GM23338 (cell line): Measurements from ENCODE around the gene TCF7L2. TPM values are rescaled to one million over a fixed set of nuclear protein-coding genes. Genes with fewer than 3 reads are reported as not detected.

Source experiments
- ATAC-seq: fragments of 200-7000 bp; cut with Tn5 transposase; 3 replicates; pipeline ENCODE4 v1.9.1; 2020
- DNase-seq: peaks from one replicate; pipeline ENCODE4 v3.0.0-alpha.2; 2015; ENCODE audit warnings: low spot score
- H2AFZ ChIP-seq: fragments of 200-600 bp; sonication (generic); 2 replicates; pipeline ENCODE4 v1.8.0; 2016; ENCODE audit warnings: antibody characterized with exemption, mild to moderate bottlenecking, moderate library complexity
- H3F3A ChIP-seq: fragments of 200-600 bp; sonication (generic); replicated peaks from 2 replicates; pipeline ENCODE4 v1.8.0; 2017; ENCODE audit warnings: antibody characterized with exemption, mixed run types, low read depth
- H3K27ac ChIP-seq: fragments of 200-600 bp; sonication (generic); 2 replicates; pipeline ENCODE4 v1.6.1; 2016; ENCODE audit warnings: low read depth
- H3K27me3 ChIP-seq: fragments of 200-600 bp; sonication (generic); 2 replicates; pipeline ENCODE4 v1.8.0; 2016; ENCODE audit warnings: mild to moderate bottlenecking, mixed run types, moderate library complexity; ENCODE audit not compliant: insufficient read depth
- H3K36me3 ChIP-seq: fragments of 200-600 bp; sonication (generic); 2 replicates; pipeline ENCODE4 v1.8.0; 2016; ENCODE audit warnings: mild to moderate bottlenecking; ENCODE audit not compliant: insufficient read depth
- H3K4me1 ChIP-seq: fragments of 200-600 bp; sonication (generic); 2 replicates; pipeline ENCODE4 v1.8.0; 2016; ENCODE audit warnings: mild to moderate bottlenecking, moderate library complexity; ENCODE audit not compliant: insufficient read depth
- H3K4me2 ChIP-seq: fragments of 200-600 bp; sonication (generic); 2 replicates; pipeline ENCODE4 v1.7.1; 2017; ENCODE audit warnings: mixed run types
- H3K4me3 ChIP-seq: fragments of 200-600 bp; sonication (generic); 2 replicates; pipeline ENCODE4 v1.6.1; 2016; ENCODE audit warnings: mixed run types
- H3K79me2 ChIP-seq: fragments of 200-600 bp; sonication (generic); replicated peaks from 2 replicates; pipeline ENCODE4 v1.8.0; 2017; ENCODE audit warnings: mild to moderate bottlenecking; ENCODE audit not compliant: insufficient read depth
- H3K9me2 ChIP-seq: fragments of 200-600 bp; sonication (generic); 2 replicates; pipeline ENCODE4 v1.8.0; 2017; ENCODE audit not compliant: insufficient read depth
- H4K20me1 ChIP-seq: fragments of 200-600 bp; sonication (generic); replicated peaks from 2 replicates; pipeline ENCODE4 v1.8.0; 2017; ENCODE audit warnings: mild to moderate bottlenecking; ENCODE audit not compliant: insufficient read depth
- H3K27ac Mint-ChIP-seq: 2 replicates; pipeline ENCODE4 v1.8.0; 2020; ENCODE audit warnings: inconsistent platforms, mild to moderate bottlenecking, moderate library complexity, mixed read lengths
- H3K27me3 Mint-ChIP-seq: 3 replicates; pipeline ENCODE4 v1.8.0; 2022; ENCODE audit warnings: low read depth, mild to moderate bottlenecking, moderate library complexity, mixed read lengths, inconsistent platforms; ENCODE audit not compliant: insufficient read depth, poor library complexity
- H3K36me3 Mint-ChIP-seq: 3 replicates; pipeline ENCODE4 v1.8.0; 2021; ENCODE audit warnings: low read depth, mild to moderate bottlenecking, inconsistent platforms, moderate library complexity, mixed read lengths
- H3K4me1 Mint-ChIP-seq: 3 replicates; pipeline ENCODE4 v1.8.0; 2020; ENCODE audit warnings: mild to moderate bottlenecking, inconsistent platforms, mixed read lengths
- H3K4me3 Mint-ChIP-seq: 3 replicates; pipeline ENCODE4 v1.8.0; 2021; ENCODE audit warnings: moderate library complexity, mild to moderate bottlenecking, inconsistent platforms, mixed read lengths
- H3K9me3 Mint-ChIP-seq: 3 replicates; pipeline ENCODE4 v1.8.0; 2020; ENCODE audit warnings: moderate library complexity, mild to moderate bottlenecking, inconsistent platforms, mixed read lengths
- ETS1 ChIP-seq: IDR thresholded peaks from 2 replicates; pipeline ENCODE4 v1.6.1; 2016; ENCODE audit warnings: antibody characterized with exemption
- EZH2 ChIP-seq: fragments of 200-600 bp; sonication (generic); IDR thresholded peaks from one replicate; pipeline ENCODE4 v1.8.0; 2017; ENCODE audit warnings: antibody characterized with exemption, mild to moderate bottlenecking, low read depth; ENCODE audit not compliant: unreplicated experiment
- EZH2phosphoT487 ChIP-seq: fragments of 200-600 bp; sonication (generic); IDR thresholded peaks from one replicate; pipeline ENCODE4 v1.8.1; 2018; ENCODE audit warnings: antibody characterized with exemption; ENCODE audit not compliant: unreplicated experiment
- JUNB ChIP-seq: IDR thresholded peaks from one replicate; pipeline ENCODE4 v1.6.1; 2016; ENCODE audit warnings: antibody characterized with exemption; ENCODE audit not compliant: unreplicated experiment
- NANOG ChIP-seq: IDR thresholded peaks from 2 replicates; pipeline ENCODE4 v1.6.1; 2016; ENCODE audit warnings: antibody characterized with exemption, borderline replicate concordance
- ZNF331 ChIP-seq: fragments of 250-450 bp; sonication (Bioruptor Pico); IDR thresholded peaks from 2 replicates; pipeline ENCODE4 v1.5.0; 2020; ENCODE audit warnings: low read depth, mild to moderate bottlenecking, moderate library complexity
- ZNF462 ChIP-seq: fragments of 250-450 bp; sonication (Bioruptor Pico); IDR thresholded peaks from 2 replicates; pipeline ENCODE4 v1.5.0; 2020; ENCODE audit warnings: mild to moderate bottlenecking, moderate library complexity
- polyA plus RNA-seq: library from polyadenylated mRNA; unstranded; fragments of >200 nt; fragmentation: Nextera tagmentation; extraction: Ambion mirVana; gene quantifications from 2 replicates; pipeline ENCODE4 v1.2.1, GENCODE V29; 2016
- total RNA-seq: library from RNA; depleted of rRNA; stranded (reverse); fragments of >200 nt; shearing (Covaris generic); gene quantifications from 2 replicates; pipeline ENCODE4 v1.2.3, GENCODE V29; 2014
- TF ChIP-seq, protein P1 (sequence below), 2 experiments: fragments of 200-600 bp in 1 of 2; sonication (generic) in 1 of 2; conservative IDR thresholded peaks; 2 replicates each; pipeline versions ENCODE4 v1.5.1 to v1.6.1; 2016 to 2017; ENCODE audit warnings: antibody characterized with exemption in 2 of 2, low read depth in 2 of 2, mild to moderate bottlenecking in 2 of 2, moderate library complexity in 1 of 2

TCF7L2 gene
- total and polyA plus RNA-seq, 2 experiments from 2014 or later, result 32.2 to 80.8 TPM

DNA sequence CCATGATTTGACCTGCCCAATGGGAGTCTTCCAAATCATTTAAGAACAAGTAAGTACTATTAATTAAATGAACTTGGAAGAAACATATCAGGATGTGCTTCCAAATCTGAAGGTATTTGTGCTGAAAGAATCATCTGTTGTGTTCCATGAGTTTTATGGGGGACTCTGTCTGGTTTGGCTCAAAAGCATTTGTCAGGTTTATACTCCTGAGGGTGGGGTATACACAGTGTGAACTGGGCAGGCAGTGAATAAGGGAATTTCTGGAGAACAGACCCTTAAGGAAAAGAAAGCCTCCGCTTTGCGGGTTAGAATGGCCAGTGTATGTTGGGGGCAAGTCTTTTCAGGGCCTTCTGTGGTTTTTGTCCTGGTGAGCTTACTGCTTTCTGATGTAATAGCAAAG, 29.9 kb downstream of the TCF7L2 start:
- Histone ChIP-seq H3K27ac (peak overlapping the region; percentile 57; the same call in 1 of the 2 replicates), H3K27me3 (no peaks in the 10 kb centered on the region), H3K79me2 (peaks cover 100% of the 10 kb centered on the region), H3K4me2 (no peak overlapping the region), H3K4me1 (peaks cover 92% of the 10 kb centered on the region), H3F3A (peaks cover 13% of the 10 kb centered on the region; the same call in 1 of the 2 replicates), H3K36me3 (peaks cover 4% of the 10 kb centered on the region; the same call in 1 of the 2 replicates), H3K9me2 (no peaks in the 10 kb centered on the region), H3K4me3 (no peak overlapping the region), H4K20me1 (peaks cover 82% of the 10 kb centered on the region), H2AFZ (no peak overlapping the region)
- TF ChIP-seq JUNB, result no peak
- TF ChIP-seq ETS1, result no peak
- TF ChIP-seq ZNF462 (CRISPR knock-in tag), result no peak
- TF ChIP-seq EZH2, result no peak
- TF ChIP-seq EZH2phosphoT487, result no peak
- no peak for TF ChIP-seq NANOG
- no peak for TF ChIP-seq ZNF331 (CRISPR knock-in tag)
- TF ChIP-seq, protein P1, sequence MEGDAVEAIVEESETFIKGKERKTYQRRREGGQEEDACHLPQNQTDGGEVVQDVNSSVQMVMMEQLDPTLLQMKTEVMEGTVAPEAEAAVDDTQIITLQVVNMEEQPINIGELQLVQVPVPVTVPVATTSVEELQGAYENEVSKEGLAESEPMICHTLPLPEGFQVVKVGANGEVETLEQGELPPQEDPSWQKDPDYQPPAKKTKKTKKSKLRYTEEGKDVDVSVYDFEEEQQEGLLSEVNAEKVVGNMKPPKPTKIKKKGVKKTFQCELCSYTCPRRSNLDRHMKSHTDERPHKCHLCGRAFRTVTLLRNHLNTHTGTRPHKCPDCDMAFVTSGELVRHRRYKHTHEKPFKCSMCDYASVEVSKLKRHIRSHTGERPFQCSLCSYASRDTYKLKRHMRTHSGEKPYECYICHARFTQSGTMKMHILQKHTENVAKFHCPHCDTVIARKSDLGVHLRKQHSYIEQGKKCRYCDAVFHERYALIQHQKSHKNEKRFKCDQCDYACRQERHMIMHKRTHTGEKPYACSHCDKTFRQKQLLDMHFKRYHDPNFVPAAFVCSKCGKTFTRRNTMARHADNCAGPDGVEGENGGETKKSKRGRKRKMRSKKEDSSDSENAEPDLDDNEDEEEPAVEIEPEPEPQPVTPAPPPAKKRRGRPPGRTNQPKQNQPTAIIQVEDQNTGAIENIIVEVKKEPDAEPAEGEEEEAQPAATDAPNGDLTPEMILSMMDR (conservative IDR thresholded peaks at IDR 0.05; ENCODE audit: low read depth in 2 of 2), result no peak
- Mint-ChIP-seq H3K4me3 (no peak overlapping the region), H3K9me3 (no peaks in the 10 kb centered on the region), H3K4me1 (peaks cover 78% of the 10 kb centered on the region), H3K27me3 (peaks cover 2% of the 10 kb centered on the region), H3K27ac (peak overlapping the region; percentile 78), H3K36me3 (peaks cover 28% of the 10 kb centered on the region)
- ATAC-seq (no peak), DNase-seq (no peak)
